Lung (tissue), 12 donors: Measurements from ENCODE around the gene ZNF91. TPM values are rescaled to one million over a fixed set of nuclear protein-coding genes. Genes with fewer than 3 reads are reported as not detected.
"Not testable (repeated sequence)": the region's sequence is repeated elsewhere in the genome, so short reads cannot be mapped to it uniquely, and the experiment has no call there.

Source experiments
- ATAC-seq: fragments of 200-7000 bp; cut with Tn5 transposase; one replicate; pipeline ENCODE4 v1.9.1; 2020; ENCODE audit warnings: moderate number of reproducible peaks; ENCODE audit not compliant: insufficient read depth, low FRiP score
- DNase-seq, 3 donors: peaks; one replicate each; pipeline ENCODE4 v3.0.0-alpha.2; 2013 to 2017
- H3K27ac ChIP-seq, 2 donors: one replicate each; pipeline ENCODE4 v1.5.1; 2013; ENCODE audit warnings: mild to moderate bottlenecking in 2 of 2, moderate library complexity in 2 of 2, control low read depth in 1 of 2, inconsistent platforms in 1 of 2, low read depth in 1 of 2, low read length in 1 of 2
- H3K27me3 ChIP-seq, 3 donors: one replicate each; pipeline ENCODE4 v1.5.1; 2013; ENCODE audit warnings: low read length in 2 of 3; ENCODE audit not compliant: control insufficient read depth in 3 of 3, insufficient read depth in 3 of 3
- H3K36me3 ChIP-seq, 4 donors: one replicate each; pipeline ENCODE4 v1.5.1; 2013; ENCODE audit warnings: low read length in 4 of 4, mild to moderate bottlenecking in 1 of 4, moderate library complexity in 1 of 4; ENCODE audit not compliant: control insufficient read depth in 4 of 4, insufficient read depth in 4 of 4
- H3K4me1 ChIP-seq, 5 donors: one replicate each; pipeline ENCODE4 v1.5.1; 2013; ENCODE audit warnings: low read length in 5 of 5, mild to moderate bottlenecking in 2 of 5, moderate library complexity in 1 of 5; ENCODE audit not compliant: control insufficient read depth in 5 of 5, insufficient read depth in 5 of 5
- H3K4me3 ChIP-seq: one replicate; pipeline ENCODE4 v1.5.1; 2013; ENCODE audit warnings: mild to moderate bottlenecking, control low read depth, moderate library complexity
- H3K9ac ChIP-seq, 2 donors: one replicate each; pipeline ENCODE4 v1.5.1; 2013; ENCODE audit warnings: low read length in 2 of 2, control low read depth in 1 of 2; ENCODE audit not compliant: insufficient read depth in 1 of 2
- H3K9me3 ChIP-seq, 4 donors: one replicate each; pipeline ENCODE4 v1.5.1; 2013; ENCODE audit warnings: low read length in 3 of 4, mild to moderate bottlenecking in 1 of 4, moderate library complexity in 1 of 4; ENCODE audit not compliant: control insufficient read depth in 4 of 4, insufficient read depth in 3 of 4
- CTCF ChIP-seq: IDR thresholded peaks from 2 replicates; pipeline ENCODE4 v1.5.1; 2012; ENCODE audit warnings: mild to moderate bottlenecking; ENCODE audit errors: control extremely low read depth, extremely low read depth
- WGBS, 2 donors: extraction: QIAGEN DNeasy Blood & Tissue Kit; methylation state at CpG; one replicate each; pipeline ENCODE4 v1.1.7; 2013; 5-methylcytosine and 5-hydroxymethylcytosine counted together
- polyA plus RNA-seq, 2 donors: library from polyadenylated mRNA; stranded (reverse); fragments of 200-250 nt; gene quantifications; one replicate each; pipeline ENCODE4 v1.2.1, GENCODE V29; 2013
- total RNA-seq, 2 donors: library from RNA; depleted of rRNA in 1 of 2; stranded (reverse); fragments of >200 nt in 1 of 2; gene quantifications; one replicate each; pipeline ENCODE4 v1.2.1, GENCODE V29; 2014 to 2021
- donor health status: control.
- donor health status: control.
- donor health status: Bipolar disorder and iron deficiency.
- donor health status: healthy.
- donor health status: DM: yes; HTN: yes; CAD: no.

The ZNF91 gene
- total and polyA plus RNA-seq, 4 donors = 5.0 to 172 (median 24.8) TPM

GRCh38 chr19:23399443-23399842 lies 4.2 kb upstream of the ZNF91 start:
- peaks cover 0 to 7% (median 0%) of the 10 kb centered on the region in 4 donors for H3K9me3 ChIP-seq
- peaks cover 0 to 6% (median 0%) of the 10 kb centered on the region in 4 donors for H3K36me3 ChIP-seq
- H3K27ac ChIP-seq = no peak overlapping the region
- DNase-seq (no peak), ATAC-seq (no peak)
- WGBS, 2 donors = 91 to 95% methylated on average over 3 of the region's 3 CpGs
- H3K4me1 ChIP-seq = no peaks in the 10 kb centered on the region
- no peaks in the 10 kb centered on the region for H3K27me3 ChIP-seq
- no peak overlapping the region for H3K4me3 ChIP-seq
- TF ChIP-seq CTCF = no peak
- H3K9ac ChIP-seq = no peak overlapping the region

- H3K9ac ChIP-seq = peak overlapping the region in 1 of 2 donors; percentile 100
- not testable (repeated sequence) for H3K4me3 ChIP-seq, H3K9me3 ChIP-seq, DNase-seq, ATAC-seq, H3K27me3 ChIP-seq
- peaks cover 0 to 20% (median 3%) of the 10 kb centered on the region in 5 donors for H3K4me1 ChIP-seq
- H3K36me3 ChIP-seq = peaks cover 0 to 22% (median 1%) of the 10 kb centered on the region in 4 donors
- WGBS, 2 donors = 93 to 94% methylated on average over 10 of the region's 10 CpGs
- peak overlapping the region in 1 of 2 donors; percentile 4 for H3K27ac ChIP-seq
Measured at GRCh38 chr19:23395722-23396117, 449 bp upstream of the ZNF91 start.

GRCh38 chr19:23394511-23394910 lies 760 bp downstream of the ZNF91 start:
- TF ChIP-seq CTCF = no peak
- Histone ChIP-seq H3K4me1 (peaks cover 0 to 20% (median 3%) of the 10 kb centered on the region in 5 donors), H3K27ac (peak overlapping the region; percentile 95 to 97), H3K27me3 (no peaks in the 10 kb centered on the region), H3K36me3 (peaks cover 0 to 29% (median 3%) of the 10 kb centered on the region in 4 donors), H3K9ac (peak overlapping the region; percentile 100), H3K4me3 (peak overlapping the region; percentile 96), H3K9me3 (peaks cover 0 to 3% (median under 1%) of the 10 kb centered on the region in 4 donors)
- WGBS, 2 donors = 4 to 8% methylated on average over 11 of the region's 11 CpGs
- DNase-seq (peak; percentile 42 to 63 (median 59)), ATAC-seq (no peak)

GRCh38 chr19:23393121-23393520 lies 2.1 kb downstream of the ZNF91 start:
- 60 to 76% methylated on average over 1 of the region's 1 CpG for WGBS, 2 donors

More at GRCh38 chr19:23393121-23393520, 2.1 kb downstream of the ZNF91 start:
- peaks cover 0 to 36% (median 8%) of the 10 kb centered on the region in 4 donors for H3K36me3 ChIP-seq
- H3K27me3 ChIP-seq = no peaks in the 10 kb centered on the region
- no peak overlapping the region for H3K27ac ChIP-seq
- H3K9me3 ChIP-seq = peaks cover 0 to 5% (median under 1%) of the 10 kb centered on the region in 4 donors
- ATAC-seq = no peak
- no peak for DNase-seq
- no peak for TF ChIP-seq CTCF
- H3K4me1 ChIP-seq = peaks cover 0 to 23% (median 3%) of the 10 kb centered on the region in 5 donors
- H3K4me3 ChIP-seq = no peak overlapping the region
- no peak overlapping the region for H3K9ac ChIP-seq
